NCI-H748 (cell line): ENCODE data around the gene SUFU.

Experiments
- DNase-seq: peaks from one replicate; lab custom pipeline; 2025; ENCODE audit not compliant: unreplicated experiment; lab: John Stamatoyannopoulos, UW

The SUFU gene

DNA sequence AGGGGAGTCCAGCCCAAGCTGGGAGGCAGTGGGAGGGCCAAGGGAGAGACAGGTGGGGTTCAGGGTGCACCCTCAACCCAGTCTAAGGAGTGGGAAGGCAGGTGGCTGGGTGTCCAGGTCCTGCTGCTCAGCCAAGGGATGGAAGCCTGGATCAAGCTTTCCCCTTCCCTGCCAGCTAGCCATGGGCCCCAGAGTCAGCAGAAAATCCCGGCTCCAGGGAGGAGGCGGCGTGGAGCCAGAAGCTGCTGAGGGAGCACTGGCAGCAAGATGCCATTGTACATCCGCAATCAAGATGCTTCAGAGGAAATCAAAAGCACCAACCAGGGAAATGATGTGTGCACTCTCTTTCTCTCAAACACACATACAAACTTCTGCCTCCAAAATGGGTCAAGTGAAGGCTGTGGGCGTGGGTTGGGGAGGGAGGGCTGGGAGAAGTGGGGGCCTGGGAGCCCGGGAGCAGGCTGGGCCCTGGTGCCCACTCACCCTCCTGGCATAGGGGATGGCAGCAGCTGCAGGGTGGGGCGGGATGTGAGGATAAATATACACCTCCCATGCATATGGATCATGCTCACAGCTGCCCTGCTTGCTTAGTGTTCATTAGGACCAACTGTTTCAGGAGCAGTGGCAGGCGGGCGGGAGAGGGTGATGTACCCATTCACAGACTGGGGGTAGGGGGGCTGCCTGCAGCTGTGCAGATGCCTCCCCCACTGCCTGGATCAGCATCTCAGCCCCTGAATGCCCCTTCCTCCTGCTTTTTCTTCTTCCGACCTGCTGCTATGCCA is 164.7 kb downstream of the SUFU start:
- DNase-seq: no peak

DNA sequence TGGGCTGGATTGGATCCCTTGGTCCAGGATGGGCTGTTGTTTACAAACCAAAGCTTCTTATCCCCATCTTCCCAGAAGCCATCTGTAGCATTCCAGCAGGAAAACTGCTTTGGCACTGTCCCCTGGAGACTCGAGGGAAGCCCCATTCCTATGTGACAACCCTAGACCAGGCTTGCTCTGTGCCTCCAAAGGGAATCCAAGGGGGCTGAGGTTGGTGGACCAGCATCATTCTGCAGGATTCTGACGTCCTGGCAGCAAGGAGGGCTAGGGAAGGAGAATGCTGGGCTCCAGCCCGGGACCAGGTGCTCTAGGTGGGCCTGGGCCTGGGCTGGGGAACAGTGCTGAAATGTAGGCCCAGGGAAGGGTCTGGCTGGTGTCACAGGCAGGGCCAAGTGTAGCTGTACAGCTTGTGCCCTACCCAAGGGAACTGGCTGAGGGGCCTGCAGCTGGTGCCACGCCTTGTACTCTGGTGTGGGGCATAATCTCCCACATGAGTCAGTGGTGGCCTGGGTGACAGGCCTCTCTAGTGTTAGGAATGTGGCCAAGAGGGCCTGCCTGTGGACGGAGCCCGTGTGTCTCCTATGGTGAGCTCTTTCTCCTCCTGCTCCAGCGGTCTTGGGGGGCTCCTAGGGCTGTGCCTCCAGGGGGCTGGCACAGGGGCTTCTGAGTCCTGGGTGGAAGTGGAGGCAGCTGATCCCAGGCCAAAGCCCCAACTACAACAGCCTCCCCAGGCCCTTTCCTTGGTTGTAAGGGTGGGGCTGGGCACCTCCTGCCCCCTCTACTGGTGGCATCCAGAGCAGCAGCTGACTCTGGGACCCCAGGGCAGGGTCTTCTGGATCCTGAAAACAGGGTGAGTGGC is 165.7 kb downstream of the SUFU start:
- DNase-seq: no peak

DNA sequence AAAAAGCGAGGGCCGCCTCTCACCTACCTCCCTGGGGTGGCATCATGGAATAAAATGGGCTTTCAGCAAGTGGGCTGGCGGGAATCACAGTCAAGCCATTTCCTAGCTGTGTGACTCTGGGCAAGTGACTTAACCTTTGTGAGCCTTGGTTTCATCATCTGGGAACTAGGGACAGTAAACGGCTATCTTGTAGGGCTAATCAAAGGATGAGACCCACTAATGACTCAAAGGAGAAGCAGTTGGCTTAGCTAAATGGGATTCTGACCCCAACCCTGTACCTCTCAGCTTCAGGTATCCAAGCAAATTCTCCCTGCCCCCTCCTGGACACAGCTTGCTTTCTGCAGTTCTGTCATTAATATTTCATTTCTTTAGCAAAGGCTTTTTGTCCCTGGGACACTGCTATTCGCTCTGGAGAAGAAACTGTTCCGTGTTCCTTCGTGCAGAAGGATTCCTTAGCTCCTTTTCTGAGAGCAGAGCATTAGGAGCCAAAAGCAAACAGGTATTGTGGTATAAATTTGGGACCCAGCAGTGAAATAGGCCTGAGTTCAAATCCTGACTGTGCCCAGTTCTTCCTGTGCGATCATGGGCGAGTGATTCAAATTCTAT is 166.4 kb downstream of the SUFU start:
- DNase-seq: no peak

DNA sequence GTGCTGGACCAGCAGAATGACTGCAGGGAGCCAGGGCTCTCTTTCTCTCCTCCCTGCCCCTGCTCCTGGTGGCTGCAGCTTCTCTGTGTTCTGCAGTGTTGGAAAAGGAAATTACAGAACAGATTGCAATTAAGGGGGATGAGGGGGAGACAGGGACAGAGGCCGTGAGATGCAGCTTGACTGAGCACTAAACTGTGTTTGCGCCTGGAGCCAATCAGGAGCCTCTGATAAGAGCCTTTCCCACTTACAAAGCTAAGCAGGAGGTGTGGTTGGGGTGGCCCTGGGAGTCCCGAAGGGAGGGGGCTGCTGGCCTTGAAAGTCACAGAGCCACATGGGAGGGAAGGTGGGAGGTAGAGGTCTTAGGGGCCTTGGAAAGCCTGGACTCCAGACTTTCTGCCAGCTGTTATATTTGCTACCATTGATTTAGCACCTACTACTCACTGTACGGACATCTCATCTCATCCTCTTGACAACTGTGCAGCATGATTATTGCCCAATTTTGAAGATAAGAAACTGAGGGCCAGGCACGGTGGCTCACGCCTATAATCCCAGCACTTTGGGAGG is 167.2 kb downstream of the SUFU start:
- DNase-seq: no peak

DNA sequence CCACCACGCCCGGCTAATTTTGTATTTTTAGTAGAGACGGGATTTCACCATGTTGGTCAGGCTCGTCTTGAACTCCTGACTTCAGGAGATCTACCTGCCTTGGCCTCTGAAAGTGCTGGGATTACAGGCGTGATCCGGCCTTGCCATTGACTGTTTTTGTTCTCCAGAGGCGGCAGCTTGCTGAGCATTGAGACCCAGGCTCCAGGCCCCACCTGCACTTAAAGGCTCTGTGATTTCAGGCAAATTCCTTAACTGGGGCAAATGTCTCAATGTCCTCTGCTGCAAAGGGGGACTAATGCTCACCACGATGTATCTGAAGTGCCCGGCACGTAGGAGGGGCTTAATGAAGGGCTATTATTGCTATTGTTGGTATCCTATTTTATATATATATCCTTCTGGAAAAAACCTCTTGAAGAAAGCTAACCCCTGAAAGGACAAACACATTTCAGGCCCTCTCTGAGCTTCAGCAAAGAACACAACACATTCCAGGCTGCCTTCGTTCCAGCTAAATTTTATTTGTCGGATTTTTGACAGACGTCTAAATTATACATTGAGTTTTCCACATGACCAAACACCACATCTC is 169.6 kb downstream of the SUFU start:
- DNase-seq: no peak

DNA sequence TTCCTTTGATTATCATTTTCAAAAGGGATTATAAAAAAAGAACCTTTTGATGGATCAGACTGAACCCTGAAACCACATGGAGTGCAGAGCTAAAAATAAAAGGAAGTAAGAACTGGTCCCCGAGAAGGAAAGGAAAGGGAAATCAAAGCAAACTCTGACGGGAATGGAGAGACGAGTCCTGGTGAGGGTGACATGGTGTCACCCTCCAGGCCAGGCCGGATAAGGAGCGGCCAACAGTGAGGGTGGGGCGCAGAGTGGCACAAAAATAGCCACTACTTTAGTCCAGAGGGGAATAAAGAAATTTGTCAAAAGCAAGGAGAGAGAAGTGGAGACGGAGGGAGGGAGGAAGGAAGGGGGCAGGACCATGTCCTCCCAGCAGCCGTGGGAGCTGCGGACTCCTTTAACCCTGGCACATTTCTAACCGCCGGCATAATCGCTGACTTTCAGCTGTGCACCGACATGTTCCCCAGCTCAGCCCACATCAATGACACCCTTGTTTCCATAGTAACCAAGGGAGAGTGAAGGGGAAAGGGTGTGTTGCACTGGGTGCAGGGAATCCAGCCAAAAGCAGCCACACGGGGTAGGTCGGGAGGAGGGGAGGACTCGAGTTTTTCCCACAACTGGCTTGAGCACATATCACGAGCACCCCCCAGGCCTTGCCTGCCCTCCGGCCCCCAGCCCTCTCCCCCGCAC is 170.2 kb downstream of the SUFU start:
- peak; percentile 71 for DNase-seq

DNA sequence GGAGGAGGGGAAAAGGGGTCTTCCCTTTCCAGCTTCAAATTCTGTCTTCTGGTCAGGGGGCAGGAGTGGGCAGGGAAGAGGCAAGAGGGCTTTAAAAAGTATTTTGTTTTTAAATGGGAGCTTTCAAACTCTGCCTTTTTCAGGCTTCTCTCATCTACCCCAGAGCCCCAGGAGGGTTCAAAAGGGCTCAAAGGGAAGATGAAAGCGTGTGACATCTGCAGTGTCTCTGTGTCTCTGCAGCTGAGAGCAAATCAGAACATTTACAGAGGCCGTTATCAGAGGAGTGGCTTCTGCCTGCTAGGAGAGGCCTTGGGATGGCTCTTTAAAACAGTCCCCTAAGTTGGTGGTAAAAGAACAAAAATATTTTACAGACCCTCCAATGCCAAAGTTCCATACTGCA is 170.8 kb downstream of the SUFU start:
- no peak for DNase-seq

DNA sequence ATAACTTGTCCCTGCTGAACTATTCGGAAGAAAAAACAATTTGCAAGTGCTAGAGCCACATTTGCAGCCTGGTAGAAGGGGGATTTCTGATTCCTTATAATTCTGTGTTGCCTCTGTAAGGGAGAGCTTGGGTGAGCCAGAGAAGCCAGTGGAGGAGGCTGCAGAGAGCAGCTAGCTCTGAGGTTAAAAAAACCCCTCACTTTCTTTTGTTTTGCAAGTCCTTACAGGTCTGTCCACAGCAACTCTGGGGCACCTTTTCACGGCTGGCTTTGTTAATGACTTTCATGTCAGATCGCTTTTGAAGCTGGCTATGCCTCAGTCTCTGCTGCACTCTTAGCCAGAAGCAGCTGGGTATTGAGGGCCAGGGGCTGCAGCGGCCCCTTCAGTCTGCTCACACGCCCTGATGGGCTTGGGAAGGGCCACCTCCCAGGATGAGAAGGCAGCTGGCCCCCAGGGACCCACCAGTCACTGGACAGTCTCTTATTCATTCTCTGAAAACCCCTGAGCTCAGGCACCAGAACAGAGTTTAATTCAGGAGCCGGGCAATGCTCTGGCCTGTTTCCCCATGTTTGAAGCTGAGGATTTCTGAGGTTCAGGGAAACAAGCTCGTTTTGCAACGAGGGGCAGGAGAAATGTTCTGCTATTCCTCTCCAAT is 171.4 kb downstream of the SUFU start:
- no peak for DNase-seq

DNA sequence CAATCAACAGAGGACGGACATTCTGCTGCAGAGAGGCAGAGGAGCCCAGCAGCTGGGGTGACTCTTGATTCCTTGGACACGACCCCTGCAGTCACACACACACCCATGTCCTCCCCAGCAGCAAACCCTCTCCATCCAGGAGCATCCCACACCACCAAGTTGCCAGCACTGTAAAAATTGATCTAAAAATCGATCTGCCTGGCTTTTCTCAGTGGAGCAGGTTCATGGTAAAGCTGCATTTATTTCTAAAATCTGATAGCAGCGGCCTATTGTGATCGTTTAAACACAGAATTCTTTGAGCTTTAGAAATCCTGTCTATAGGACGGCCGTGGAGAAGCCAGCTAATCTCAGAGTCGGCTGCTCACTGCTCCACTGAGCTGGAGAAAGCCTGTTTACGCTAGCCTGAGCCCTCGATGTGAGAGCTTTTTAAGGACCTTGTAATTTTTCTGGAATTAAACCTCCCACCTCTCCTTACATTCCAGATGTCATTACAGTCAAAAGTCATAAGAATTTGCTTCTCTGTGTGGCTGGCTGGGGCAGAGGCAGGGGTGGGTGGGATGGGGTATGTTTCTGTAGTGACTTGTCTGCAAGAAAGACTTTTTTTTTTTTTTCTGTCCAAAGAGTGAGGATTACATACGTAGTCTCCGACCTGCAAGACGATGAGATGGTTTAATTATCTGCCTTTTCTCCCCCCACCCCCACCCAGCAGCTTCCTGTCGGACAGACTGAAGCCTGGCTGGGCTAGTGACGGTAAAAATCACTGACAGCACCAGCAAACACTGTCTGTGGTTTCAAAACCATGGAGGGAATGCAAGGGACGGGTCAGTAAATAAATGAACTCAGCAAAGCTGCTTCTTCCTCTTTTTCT is 172.1 kb downstream of the SUFU start:
- DNase-seq: no peak

DNA sequence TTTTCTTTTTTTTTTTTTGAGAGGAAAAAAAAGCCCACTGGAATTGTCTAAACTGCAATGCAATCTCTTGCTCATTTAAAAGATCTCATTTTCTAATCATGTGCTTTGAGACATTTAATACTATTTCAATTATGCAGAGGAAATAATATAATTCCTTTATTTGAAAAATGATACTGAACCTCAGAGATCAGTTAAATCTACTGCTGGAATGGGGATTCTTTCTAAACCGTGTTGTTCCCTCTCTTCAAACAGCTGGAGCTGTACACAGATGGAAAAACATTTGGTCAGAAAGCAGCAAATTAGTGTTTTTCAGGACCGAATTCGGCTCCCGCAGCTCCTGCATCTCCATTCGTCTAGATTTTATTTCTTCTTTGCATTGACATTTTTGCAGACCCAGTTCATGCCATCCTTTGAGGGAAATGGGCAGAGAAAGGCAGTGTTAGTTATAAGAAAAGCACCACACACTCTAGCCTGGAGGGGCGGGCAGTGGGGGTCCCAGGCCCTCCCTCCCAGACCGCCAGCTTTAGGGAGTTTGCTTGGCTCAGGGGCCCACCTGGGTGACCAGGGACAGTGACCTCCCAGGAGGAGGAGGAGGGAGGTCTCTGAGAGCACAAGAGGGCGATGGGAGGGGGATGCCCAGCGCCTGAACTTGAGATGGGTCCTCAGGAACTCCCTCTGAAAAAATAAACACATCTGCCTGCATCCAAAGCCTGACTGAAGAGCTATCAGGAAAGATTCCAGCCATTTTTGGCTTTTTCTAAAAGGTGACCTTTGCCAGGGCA is 173.0 kb downstream of the SUFU start:
- DNase-seq: no peak

DNA sequence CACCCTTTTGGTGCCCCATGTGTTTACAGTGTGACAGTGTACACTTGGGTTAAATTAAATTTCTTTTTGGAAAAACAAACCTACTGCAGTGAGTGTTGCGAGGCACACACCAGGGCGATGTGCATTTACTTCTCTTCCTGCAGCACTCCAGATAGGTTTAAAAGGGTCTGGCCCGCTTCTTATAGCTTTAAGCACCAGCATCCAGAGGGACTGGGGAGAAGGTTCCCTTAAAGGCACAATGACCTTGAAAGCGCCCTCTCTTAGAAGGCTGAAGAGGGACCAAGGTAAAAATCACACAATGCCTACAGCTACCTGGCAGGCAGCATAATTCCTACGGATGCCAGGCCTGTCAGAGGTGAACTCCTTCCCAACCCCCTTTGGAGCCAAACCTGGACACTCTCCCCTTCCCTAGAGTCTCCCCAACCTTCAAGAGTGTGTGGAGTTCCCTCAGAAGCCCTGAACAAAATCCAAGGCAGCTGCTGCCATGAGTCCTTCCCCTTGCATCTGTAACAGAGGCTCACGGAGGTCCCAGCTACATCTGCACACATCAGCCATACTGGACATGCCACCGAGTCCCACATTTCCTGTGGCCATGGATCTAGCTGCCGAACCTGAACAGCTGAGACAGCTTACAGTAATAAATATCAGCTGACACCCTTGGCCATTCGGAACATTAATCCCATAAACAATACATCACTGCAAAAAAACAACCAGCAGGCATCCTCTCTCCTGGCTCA is 173.7 kb downstream of the SUFU start:
- no peak for DNase-seq

DNA sequence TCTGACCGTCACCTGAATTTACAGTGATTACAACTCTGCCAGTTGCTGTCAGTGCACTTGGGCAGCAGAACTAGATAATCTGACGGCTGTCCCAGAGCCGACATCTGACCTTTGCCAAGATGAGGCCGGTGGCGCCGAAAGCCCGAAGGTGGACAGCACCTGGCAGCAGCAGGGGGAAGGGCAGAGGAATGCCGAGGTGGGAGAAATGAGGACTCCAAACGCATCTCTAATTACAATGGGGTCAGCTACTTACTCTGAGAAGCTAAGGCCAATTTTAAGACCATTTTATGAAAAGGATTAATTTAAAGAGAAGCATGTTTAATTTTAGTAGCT is 174.3 kb downstream of the SUFU start:
- peak; percentile 22 for DNase-seq

DNA sequence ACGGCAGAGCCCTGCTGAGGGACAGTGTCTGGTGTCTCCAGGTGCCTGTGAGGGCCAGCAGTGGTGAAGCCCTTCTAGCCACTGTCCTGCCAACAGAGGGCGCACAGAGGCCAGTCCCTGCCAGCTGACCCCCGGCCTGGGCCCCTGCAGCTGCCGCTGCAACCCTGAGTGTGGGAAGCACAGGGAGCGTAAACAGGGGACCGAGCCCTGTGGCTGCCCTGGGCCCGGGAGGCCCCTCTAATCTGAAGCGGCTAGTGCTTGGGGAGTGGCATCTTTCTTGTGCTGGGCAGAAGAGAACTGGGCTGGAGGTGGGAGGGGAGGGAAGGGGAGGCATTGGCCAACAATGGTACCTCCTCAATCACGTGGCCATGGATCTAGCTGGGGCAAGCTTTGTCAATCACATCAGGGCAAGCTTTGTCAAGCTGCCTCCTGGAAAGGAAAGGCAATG is 175.1 kb downstream of the SUFU start:
- DNase-seq: peak; percentile 87

DNA sequence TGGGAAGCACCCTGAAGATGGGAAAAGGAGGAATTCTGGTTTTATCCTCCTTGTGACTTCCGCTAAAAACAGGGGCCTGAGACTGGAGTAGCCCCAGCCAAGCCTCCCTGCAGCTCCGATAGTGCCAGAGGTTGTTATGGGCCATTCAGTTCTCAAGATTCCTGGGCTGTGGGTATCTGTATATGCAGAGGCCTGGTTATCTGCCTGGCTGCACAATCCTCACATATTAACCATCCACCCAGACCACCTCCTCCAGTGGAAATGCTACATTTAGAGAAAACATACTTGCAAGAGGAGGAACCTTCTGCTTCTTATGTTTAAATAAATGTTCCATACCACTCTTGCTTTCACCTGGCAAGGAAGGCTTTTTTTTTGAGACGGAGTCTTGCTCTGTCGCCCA is 175.8 kb downstream of the SUFU start:
- no peak for DNase-seq

DNA sequence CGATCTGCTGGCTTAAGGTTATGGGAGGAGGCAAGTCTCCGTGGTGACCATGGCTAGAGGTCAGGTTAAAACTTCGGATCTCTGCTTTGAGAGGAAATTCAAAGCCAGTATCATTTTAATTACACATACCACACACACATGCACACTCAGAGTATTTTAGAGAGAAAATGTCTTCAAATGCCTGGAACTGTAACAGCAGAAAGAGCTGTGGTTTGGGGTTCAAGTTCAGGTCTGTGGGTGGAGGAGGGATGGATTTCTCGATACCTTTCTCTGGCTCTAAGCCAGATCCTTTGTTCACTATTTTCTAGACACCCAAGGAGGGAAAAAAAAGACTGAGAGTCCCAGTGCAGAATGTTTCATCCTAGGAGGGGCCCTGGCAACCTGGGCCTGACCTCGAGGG is 177.9 kb downstream of the SUFU start:
- DNase-seq: no peak

DNA sequence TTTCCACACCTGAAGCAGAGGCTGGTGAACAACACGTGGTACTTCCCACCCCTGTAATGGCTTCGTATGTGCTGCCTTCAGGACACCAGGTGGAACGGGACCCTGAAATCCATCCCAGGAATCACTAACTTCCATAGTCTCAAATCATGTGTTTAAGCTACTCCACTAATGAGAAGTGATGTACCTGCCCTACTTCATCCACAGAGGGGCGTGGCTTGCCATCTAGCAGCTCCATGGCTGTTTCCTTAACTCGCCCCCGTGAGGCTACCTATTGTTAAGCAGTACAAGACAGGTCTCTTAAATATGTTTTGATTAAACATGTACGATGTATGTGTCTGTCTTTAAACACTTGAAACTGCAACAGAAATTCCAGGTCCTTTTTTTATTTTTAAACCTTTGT is 178.6 kb downstream of the SUFU start:
- no peak for DNase-seq

DNA sequence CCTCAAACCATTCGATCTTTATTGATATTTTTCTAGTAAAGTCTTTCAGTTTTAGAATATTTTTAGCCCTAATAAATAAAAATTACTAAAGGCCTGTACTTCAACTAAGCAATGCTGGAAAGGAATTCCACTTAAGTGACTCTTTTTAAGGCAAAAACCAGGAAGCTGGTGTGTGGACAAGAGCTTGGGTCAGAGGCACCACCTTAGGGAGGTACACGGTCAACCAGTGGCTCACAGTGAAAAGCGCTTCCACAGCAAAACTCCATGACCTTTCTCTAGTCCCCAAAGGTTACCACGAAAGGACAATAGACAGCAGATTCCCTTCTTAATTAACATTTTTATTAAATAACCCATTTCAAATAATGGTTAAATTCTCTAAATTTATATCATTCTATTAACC is 179.2 kb downstream of the SUFU start:
- DNase-seq: no peak
